PC-9 (cell line): ENCODE results near the gene TJP3. TPM values are rescaled to one million over a fixed set of nuclear protein-coding genes. Genes with fewer than 3 reads are reported as not detected.

Experiments used
- BruUV-seq: library from RNA; stranded (reverse); fragments of 400-500 nt; replicated peaks from 2 replicates; lab custom pipeline; 2021; lab: Mats Ljungman, UMichigan
- CTCF ChIA-PET: fragments of 300-600 bp; sonication (Branson Sonifier 250); formaldehyde crosslinking; loops from one replicate; lab custom pipeline; 2022; ENCODE audit warnings: antibody characterized with exemption; lab: Charles Lee
- POLR2A ChIA-PET: fragments of 300-600 bp; sonication (Branson Sonifier 250); formaldehyde crosslinking; loops from one replicate; lab custom pipeline; 2022; ENCODE audit warnings: antibody characterized with exemption; ENCODE audit not compliant: unreplicated experiment; lab: Charles Lee
- DNase-seq, 2 experiments: peaks; one replicate each; pipeline versions ENCODE4 v3.0.0 to v3.0.0-alpha.2; 2015 to 2022; ENCODE audit warnings: mixed read lengths in 1 of 2
- H2AFZ ChIP-seq: fragments of 200-600 bp; sonication (generic); 2 replicates; pipeline ENCODE4 v1.8.1; 2017; ENCODE audit warnings: antibody characterized with exemption
- H3F3A ChIP-seq: fragments of 200-600 bp; sonication (generic); 2 replicates; pipeline ENCODE4 v1.8.1; 2017; ENCODE audit warnings: antibody characterized with exemption, mild to moderate bottlenecking, low read depth; ENCODE audit not compliant: insufficient read depth
- H3K27ac ChIP-seq: fragments of 200-600 bp; sonication (generic); 2 replicates; pipeline ENCODE4 v1.6.1; 2016; ENCODE audit warnings: mixed run types
- H3K27me3 ChIP-seq: fragments of 200-600 bp; sonication (generic); 2 replicates; pipeline ENCODE4 v1.6.1; 2016; ENCODE audit warnings: low read depth, mixed run types; ENCODE audit not compliant: insufficient read depth
- H3K36me3 ChIP-seq: fragments of 200-600 bp; sonication (generic); 2 replicates; pipeline ENCODE4 v1.6.1; 2016; ENCODE audit warnings: low read depth, mixed run types
- H3K4me1 ChIP-seq: fragments of 200-600 bp; sonication (generic); replicated peaks from 2 replicates; pipeline ENCODE4 v1.6.1; 2016; ENCODE audit warnings: mixed run types; ENCODE audit not compliant: insufficient read depth
- H3K4me2 ChIP-seq: fragments of 200-600 bp; sonication (generic); 2 replicates; pipeline ENCODE4 v1.6.1; 2017; ENCODE audit warnings: mixed run types
- H3K4me3 ChIP-seq: fragments of 200-600 bp; sonication (generic); 2 replicates; pipeline ENCODE4 v1.6.1; 2016; ENCODE audit warnings: mixed run types
- H3K79me2 ChIP-seq: fragments of 200-600 bp; sonication (generic); 2 replicates; pipeline ENCODE4 v1.6.1; 2017; ENCODE audit warnings: low read depth, mixed run types
- H3K9me2 ChIP-seq: fragments of 200-600 bp; sonication (generic); 2 replicates; pipeline ENCODE4 v1.8.1; 2017; ENCODE audit warnings: mild to moderate bottlenecking; ENCODE audit not compliant: insufficient read depth
- H3K9me3 ChIP-seq: fragments of 200-600 bp; sonication (generic); 2 replicates; pipeline ENCODE4 v1.8.1; 2016; ENCODE audit warnings: low read depth; ENCODE audit not compliant: insufficient read depth
- H4K20me1 ChIP-seq: fragments of 200-600 bp; sonication (generic); 2 replicates; pipeline ENCODE4 v1.8.1; 2017; ENCODE audit not compliant: insufficient read depth
- CTCF ChIP-seq: fragments of 200-600 bp; sonication (generic); conservative IDR thresholded peaks from 2 replicates; pipeline ENCODE4 v1.6.1; 2017; ENCODE audit warnings: mixed run types, antibody characterized with exemption, mild to moderate bottlenecking, moderate library complexity
- EZH2 ChIP-seq: fragments of 200-600 bp; sonication (generic); IDR thresholded peaks from 2 replicates; pipeline ENCODE4 v1.8.0; 2017; ENCODE audit warnings: antibody characterized with exemption, low read depth
- intact Hi-C: fragments of 100-400 bp; cut with micrococcal nuclease; formaldehyde crosslinking; loops from one replicate; pipeline ENCODE4 v1.10.0; 2022; ENCODE audit not compliant: unreplicated experiment
- total RNA-seq: library from RNA; stranded (reverse); gene quantifications from 2 replicates; pipeline ENCODE4 v1.2.3, GENCODE V29; 2021

The TJP3 gene
- total RNA-seq, 1 experiment from 2014 or later, result 56.8 TPM

GRCh38 chr19:3707868-3708206 is 347 bp upstream of the TJP3 start:
- Histone ChIP-seq H3K36me3 (no peaks in the 10 kb centered on the region), H3K27me3 (no peaks in the 10 kb centered on the region), H3F3A (peaks cover 15% of the 10 kb centered on the region; the same call in 1 of the 2 replicates), H3K4me3 (peak overlapping the region; percentile 60), H4K20me1 (no peaks in the 10 kb centered on the region), H2AFZ (no peak overlapping the region), H3K27ac (no peak overlapping the region), H3K4me2 (peak overlapping the region; percentile 73), H3K79me2 (no peaks in the 10 kb centered on the region), H3K9me3 (no peaks in the 10 kb centered on the region), H3K9me2 (no peaks in the 10 kb centered on the region), H3K4me1 (peaks cover 24% of the 10 kb centered on the region)
- ChIA-PET POLR2A (no interaction called here), CTCF (interaction anchor here (0.6 kb wide), 2 partner anchors 28 to 82 kb away, joined by 3 to 4 read pairs; no protein-coding TSS in a partner anchor)
- intact Hi-C loops, result no loop called here
- TF ChIP-seq EZH2 (no peak), CTCF (no peak)
- BruUV-seq, result no TSS peak
- DNase-seq, result no peak

- Histone ChIP-seq H2AFZ (no peak overlapping the region), H3K27me3 (no peaks in the 10 kb centered on the region), H3K27ac (no peak overlapping the region), H3K4me3 (no peak overlapping the region), H3K9me3 (no peaks in the 10 kb centered on the region), H3F3A (peaks cover 19% of the 10 kb centered on the region; the same call in 1 of the 2 replicates), H3K79me2 (no peaks in the 10 kb centered on the region), H3K36me3 (no peaks in the 10 kb centered on the region), H3K9me2 (no peaks in the 10 kb centered on the region), H4K20me1 (no peaks in the 10 kb centered on the region), H3K4me2 (0 out of 2 replicates have a peak overlapping the region, but pooled peaks have one; percentile 23), H3K4me1 (peaks cover 31% of the 10 kb centered on the region)
- ChIA-PET POLR2A (no interaction called here), CTCF (no interaction called here)
- intact Hi-C loops, result loop anchor here (1.0 kb wide), 1 partner anchor 11 kb away; no protein-coding TSS in a partner anchor
- peak; percentile 91 for DNase-seq
- TF ChIP-seq EZH2 (no peak), CTCF (no peak)
- BruUV-seq, result no TSS peak
Observed at GRCh38 chr19:3710265-3710812, 2.2 kb downstream of the TJP3 start.

DNA sequence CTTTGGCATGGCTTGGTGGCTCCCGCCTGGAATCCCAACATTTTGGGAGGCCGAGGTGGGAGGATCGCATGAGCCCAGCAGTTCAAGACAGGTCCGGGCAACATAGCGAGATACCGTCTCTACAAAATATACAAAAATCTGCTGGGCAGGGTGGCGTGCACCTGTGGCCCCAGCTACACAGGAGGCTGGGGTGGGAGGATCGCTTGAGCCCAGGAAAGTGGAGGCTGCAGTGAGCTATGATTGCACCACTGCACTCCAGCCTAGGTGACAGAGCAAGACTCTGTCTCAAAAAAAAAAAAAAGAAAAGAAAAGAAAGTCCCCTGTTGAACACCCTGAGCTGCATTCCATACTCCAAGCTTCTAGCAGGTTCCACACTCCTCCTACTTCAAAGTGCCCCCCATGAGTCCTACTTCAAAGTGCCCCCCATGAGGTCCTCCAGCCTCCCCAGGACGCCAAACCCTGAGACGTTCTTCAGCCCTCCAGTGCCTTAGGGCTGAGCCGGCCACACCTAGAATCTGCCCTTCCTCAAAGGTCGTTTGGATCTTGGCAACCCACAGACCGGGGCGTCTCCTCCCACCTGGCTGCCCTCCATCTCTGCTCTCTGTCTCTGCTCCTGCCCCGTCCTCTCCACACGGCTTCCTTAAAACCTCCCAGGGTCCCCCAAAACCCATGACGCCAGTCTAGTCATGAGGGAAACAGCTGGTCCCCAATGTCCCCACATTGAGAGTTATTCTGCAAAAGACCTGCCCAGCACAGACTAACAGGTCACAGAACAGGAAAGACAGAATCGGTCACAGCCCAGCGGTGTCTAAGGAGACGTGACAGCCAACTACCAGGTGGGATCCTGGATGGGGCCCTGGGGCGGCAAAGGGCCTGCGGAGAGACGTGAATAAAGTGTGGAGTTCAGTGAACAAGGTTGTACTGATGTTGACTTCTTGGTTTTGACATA is 4.8 kb downstream of the TJP3 start:
- Histone ChIP-seq H3K4me1 (peaks cover 28% of the 10 kb centered on the region), H4K20me1 (no peaks in the 10 kb centered on the region), H3K36me3 (no peaks in the 10 kb centered on the region), H3K27me3 (no peaks in the 10 kb centered on the region), H3K27ac (peak overlapping the region; percentile 50), H3K9me3 (no peaks in the 10 kb centered on the region), H3K79me2 (no peaks in the 10 kb centered on the region), H3F3A (peaks cover 17% of the 10 kb centered on the region; the same call in 1 of the 2 replicates), H3K9me2 (no peaks in the 10 kb centered on the region), H3K4me3 (0 out of 2 replicates have a peak overlapping the region, but pooled peaks have one; percentile 26), H3K4me2 (peak overlapping the region; percentile 73), H2AFZ (no peak overlapping the region)
- ChIA-PET CTCF (interaction anchor here (0.6 kb wide), 2 partner anchors 23 to 192 kb away, joined by 4 to 9 read pairs; no protein-coding TSS in a partner anchor), POLR2A (no interaction called here)
- no TSS peak for BruUV-seq
- intact Hi-C loops, result no loop called here
- TF ChIP-seq EZH2 (no peak), CTCF (no peak)
- peak in 1 of 2 experiments; percentile 55 for DNase-seq
